ENCODE data around the gene CLRN1.

The CLRN1 gene

GRCh38 chr3:150921209-150921608, 51.3 kb downstream of the CLRN1 start:
- DNase-seq (ENCODE audit: low spot score) = no peak

- no peak for DNase-seq (ENCODE audit: low spot score)
Measured at GRCh38 chr3:150920236-150920635, 52.3 kb downstream of the CLRN1 start.

DNA sequence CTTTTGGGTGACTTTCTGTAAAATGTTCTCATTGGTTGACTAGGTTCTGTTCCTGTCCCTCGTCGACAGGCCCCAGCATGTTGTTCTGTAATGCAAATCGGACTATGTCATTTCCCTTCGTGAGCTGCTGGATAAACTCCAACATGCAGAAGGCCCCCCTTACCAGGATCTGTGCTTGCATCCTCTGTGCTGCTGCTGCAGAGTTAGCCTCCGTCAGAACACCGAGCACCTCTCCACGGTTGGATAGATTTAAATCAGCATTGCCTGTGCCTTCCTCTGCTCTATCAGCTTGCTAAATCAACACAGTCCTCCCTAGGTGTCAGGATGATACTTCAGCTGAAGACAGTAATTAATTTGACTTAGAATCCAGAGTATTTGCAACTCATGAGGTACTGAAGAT, 54.6 kb downstream of the CLRN1 start:
- DNase-seq (ENCODE audit: low spot score) = no peak

- DNase-seq (ENCODE audit: low spot score) = no peak
Measured at GRCh38 chr3:150913133-150913922, 59.2 kb downstream of the CLRN1 start.

- no peak for DNase-seq (ENCODE audit: low spot score)
Measured at GRCh38 chr3:150912501-150912900, 60.0 kb downstream of the CLRN1 start.

GRCh38 chr3:150911771-150912170, 60.8 kb downstream of the CLRN1 start:
- no peak for DNase-seq (ENCODE audit: low spot score)

DNA sequence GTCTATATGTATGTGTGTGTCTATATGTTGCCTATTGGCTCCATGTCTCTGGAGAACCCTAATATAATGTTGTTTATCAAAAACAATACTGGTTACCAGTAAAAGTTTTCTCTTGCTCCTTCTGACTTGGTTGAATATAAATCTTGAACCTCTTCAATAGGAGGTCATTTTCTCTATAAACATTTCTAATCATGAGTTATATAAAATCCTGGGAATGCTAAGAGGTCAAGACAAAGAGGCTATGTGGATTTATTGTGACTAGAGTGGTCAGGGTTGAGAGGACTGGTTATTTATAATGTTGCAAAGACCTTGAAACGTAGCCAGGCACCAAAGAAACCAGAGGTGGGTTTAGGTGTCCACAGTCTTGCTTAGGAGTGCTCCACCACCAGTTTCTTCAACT, 66.1 kb downstream of the CLRN1 start:
- DNase-seq (ENCODE audit: low spot score) = no peak

DNA sequence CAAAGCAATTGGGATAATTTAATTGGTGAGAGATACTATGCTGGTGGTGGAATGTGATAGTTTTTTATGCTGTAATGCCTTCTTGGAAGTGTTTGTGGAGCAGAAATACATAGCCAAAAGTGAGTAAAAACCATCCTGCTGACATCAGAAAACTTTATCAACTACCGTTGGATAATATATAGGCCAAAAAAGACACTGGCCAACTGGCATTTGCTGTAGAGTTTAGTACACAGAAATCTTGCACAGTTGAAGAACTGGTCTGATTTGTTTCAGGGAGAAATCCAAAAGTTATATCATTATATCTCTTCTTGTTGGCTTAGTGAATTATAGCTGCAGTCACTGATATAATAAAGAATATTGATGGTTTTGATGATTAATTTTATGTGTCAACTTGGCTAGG, 66.8 kb downstream of the CLRN1 start:
- DNase-seq (ENCODE audit: low spot score) = no peak

DNA sequence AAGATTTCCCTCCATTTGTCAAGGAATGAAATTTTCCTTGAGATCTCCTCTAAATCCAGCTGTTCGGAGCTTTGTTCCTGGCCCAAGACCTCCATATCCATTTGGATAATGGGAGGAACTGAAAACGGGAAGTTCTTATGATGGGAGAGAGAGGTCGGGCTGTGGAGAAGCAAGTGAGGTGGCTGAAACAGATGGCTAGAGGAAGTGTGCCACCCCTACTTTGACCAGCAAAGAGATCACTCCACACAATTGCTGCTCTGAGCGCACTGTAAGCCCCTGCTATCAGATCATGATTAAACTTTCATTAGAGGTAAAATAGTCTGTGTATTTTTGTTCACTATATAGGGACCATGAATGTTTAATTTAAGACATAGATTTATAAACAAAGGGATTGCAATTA, 67.2 kb downstream of the CLRN1 start, which contains the start of gene MINDY4B:
TSS of gene MINDY4B (minus strand) at position 101 of the 400 bp plus-strand sequence. CDS start at position 101, 0 bp downstream.
- no peak for DNase-seq (ENCODE audit: low spot score)

GRCh38 chr3:150902988-150903387, 69.5 kb downstream of the CLRN1 start:
- DNase-seq (ENCODE audit: low spot score) = no peak

- no peak for DNase-seq (ENCODE audit: low spot score)
Measured at GRCh38 chr3:150901793-150902192, 70.7 kb downstream of the CLRN1 start.

DNA sequence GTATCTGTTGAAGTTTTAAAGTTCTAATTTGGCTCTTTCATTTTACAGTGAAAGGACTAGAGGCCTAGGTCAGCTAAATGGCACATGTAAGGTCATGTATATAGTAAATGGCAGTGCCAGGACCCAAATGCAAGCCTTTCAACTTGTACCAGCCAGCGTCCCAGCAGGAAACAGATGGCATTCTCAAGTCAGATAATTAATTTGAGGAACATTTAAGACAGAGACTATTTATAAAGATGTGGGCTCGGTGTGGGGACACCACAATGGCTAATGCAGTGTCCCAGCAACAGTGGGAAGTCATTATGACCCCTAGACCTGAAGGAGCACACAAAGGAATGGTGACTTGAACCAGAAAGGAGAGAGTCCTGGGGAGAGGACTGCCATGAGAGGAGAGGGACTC, 73.4 kb downstream of the CLRN1 start:
- DNase-seq (ENCODE audit: low spot score) = no peak

DNA sequence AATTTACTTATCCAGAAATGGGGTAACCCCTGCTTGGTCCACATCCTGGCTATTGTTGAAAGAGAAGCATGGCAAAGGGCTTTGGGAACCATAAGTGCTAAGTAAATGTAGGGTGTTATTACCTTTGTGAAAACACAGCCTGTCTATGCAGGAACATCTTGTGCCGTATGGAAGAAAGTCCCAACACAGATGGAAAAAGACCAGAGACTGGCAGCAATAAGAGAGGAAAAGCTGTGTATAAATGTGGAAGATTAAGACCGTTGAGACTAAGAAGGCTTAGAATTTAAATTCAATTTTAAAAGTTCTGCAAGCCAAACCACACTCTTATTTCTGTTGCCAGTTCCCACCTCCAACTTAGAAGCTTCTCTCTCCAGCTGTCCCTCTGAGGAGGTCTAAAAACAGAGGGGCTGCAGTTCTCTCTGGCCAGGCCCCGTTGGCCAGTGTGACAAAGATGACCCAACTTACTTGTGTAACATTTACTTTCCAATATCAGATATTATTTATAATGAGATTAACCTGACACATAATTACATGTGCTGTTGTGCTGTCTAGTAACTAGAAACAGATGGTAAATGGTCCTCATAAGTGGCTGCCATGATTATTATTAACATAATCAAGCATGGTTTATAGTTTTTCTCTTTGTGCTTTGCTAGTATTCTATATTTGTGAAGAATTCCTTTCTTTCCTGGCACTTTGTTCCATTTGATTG, 74.3 kb downstream of the CLRN1 start:
- no peak for DNase-seq (ENCODE audit: low spot score)

GRCh38 chr3:150897592-150897991, 74.9 kb downstream of the CLRN1 start:
- DNase-seq (ENCODE audit: low spot score) = no peak

DNA sequence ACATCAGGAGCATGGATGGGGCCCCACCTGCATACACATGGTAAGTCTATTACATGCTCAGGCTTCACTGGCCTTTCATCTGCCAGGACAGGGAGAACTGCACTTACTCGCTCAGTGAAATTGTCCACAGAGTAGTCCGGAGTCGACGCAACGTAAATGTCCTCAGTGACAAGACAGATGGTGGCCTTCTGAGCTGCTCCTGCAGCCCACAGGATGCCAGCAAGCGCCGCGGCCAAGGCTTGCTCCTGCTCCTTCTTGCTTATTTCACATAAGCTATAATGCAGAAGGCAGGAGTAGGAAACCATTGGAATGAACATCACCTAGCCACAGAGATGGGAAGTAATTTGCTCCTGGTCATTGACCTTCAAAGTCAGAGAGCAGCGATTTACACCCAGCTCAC, 81.7 kb downstream of the CLRN1 start:
- no peak for DNase-seq (ENCODE audit: low spot score)

DNA sequence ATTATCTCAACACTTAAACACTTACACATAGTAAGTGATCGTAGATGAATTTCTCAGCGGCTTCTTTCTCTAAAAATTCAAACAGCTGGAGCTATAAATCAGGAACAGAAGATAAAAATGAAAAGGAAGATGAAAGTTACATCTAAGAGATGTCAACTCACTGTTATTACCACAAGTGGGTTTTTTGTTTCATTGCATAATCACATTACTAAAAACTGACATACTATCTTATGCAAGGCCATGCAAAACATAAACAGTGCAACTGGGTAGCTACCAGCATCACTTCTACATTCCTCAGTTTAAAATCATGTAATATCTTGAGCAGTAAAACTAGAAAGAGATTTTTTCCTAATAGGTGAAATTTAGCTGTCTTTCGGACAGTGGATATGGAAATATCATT, 82.2 kb downstream of the CLRN1 start:
- DNase-seq (ENCODE audit: low spot score) = no peak

- DNase-seq (ENCODE audit: low spot score) = no peak
Measured at GRCh38 chr3:150889106-150889505, 83.4 kb downstream of the CLRN1 start.

- DNase-seq (ENCODE audit: low spot score) = no peak
Measured at GRCh38 chr3:150887031-150887430, 85.5 kb downstream of the CLRN1 start.

DNA sequence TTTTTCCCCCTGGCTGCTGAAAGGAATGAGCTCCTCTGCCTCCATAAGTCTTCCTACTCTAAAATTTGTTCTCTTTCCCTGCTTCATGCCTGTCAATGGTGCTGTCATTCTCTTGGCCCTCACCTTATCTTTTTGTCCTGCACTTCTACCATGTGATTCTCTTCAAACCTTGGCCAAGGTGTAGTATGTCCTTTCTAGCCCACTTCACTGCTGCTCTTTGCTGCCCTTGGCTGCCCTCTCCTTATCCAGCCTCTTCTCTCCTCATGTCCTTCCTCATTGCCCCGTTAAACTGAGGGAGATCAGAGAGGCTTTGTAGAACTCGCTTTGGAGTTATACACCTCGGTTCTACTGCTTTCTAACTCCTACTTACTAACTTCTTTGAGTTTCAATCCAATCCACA, 87.0 kb downstream of the CLRN1 start:
- no peak for DNase-seq (ENCODE audit: low spot score)

- no peak for DNase-seq (ENCODE audit: low spot score)
Measured at GRCh38 chr3:150878996-150879575, 93.4 kb downstream of the CLRN1 start.

- no peak for DNase-seq (ENCODE audit: low spot score)
Measured at GRCh38 chr3:150878290-150878689, 94.2 kb downstream of the CLRN1 start.

DNA sequence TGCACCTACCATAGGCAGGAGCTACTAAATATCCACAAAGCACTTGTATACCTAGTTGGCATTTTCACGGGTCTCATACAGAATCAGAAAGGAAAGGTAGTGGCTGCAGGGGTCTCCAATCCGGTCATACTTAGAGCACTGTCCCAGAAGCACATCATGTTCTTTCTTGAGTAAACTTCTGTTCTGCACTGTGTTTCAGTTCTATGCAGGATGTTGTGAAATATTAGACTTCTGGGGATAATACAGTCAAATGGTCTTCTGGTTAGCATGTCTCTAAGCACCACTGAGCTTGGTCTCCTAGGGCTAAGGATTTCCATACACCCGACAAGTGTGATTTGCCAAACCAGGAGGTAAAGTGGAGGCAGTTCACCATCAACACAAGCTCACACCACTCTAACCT, 95.2 kb downstream of the CLRN1 start:
- no peak for DNase-seq (ENCODE audit: low spot score)

GRCh38 chr3:150876611-150877265, 95.8 kb downstream of the CLRN1 start:
- DNase-seq (ENCODE audit: low spot score) = no peak

All from RKO (cell line).